Testis (tissue), 2 donors: ENCODE results near the gene PCK1.

ENCODE experiments used
- CTCF ChIP-seq, 3 experiments: fragments of 450-650 bp in 2 of 3; fragments of 200-600 bp in 1 of 3; sonication (generic) in 1 of 3; IDR thresholded peaks; one replicate each; pipeline ENCODE4 v1.5.1; 2016 to 2019; ENCODE audit warnings: antibody characterized with exemption in 3 of 3, mild to moderate bottlenecking in 2 of 3, moderate library complexity in 1 of 3
- POLR2A ChIP-seq: fragments of 450-650 bp; IDR thresholded peaks from one replicate; pipeline ENCODE4 v1.6.1; 2017; ENCODE audit warnings: antibody characterized with exemption, mild to moderate bottlenecking, moderate library complexity

GRCh38 chr20:57540890-57541580 is 19.9 kb upstream of the PCK1 start:
- no peak for TF ChIP-seq POLR2A
- TF ChIP-seq CTCF (IDR thresholded peaks at IDR 0.05): no peak
